Kidney epithelial cell (primary cell): Measurements from ENCODE around the gene ETV5. TPM values are rescaled to one million over a fixed set of nuclear protein-coding genes. Genes with fewer than 3 reads are reported as not detected.

Experiments used
- DNase-seq: peaks from one replicate; pipeline ENCODE4 v3.0.0-alpha.2; 2010; ENCODE audit warnings: low read depth
- H3K27me3 ChIP-seq: 2 replicates; pipeline ENCODE4 v1.6.0; 2011; ENCODE audit warnings: low read length; ENCODE audit not compliant: control insufficient read depth, insufficient read depth
- H3K36me3 ChIP-seq: 2 replicates; pipeline ENCODE4 v1.5.1; 2011; ENCODE audit warnings: low read length; ENCODE audit not compliant: control insufficient read depth, insufficient read depth
- H3K4me3 ChIP-seq: 2 replicates; pipeline ENCODE4 v1.5.1; 2011; ENCODE audit warnings: low read depth, mild to moderate bottlenecking, control low read depth, low read length
- CTCF ChIP-seq: IDR thresholded peaks from 2 replicates; pipeline ENCODE4 v1.5.1; 2011; ENCODE audit warnings: mild to moderate bottlenecking, moderate library complexity, low read length, control low read depth, inconsistent platforms; ENCODE audit not compliant: insufficient read depth, poor library complexity, severe bottlenecking
- total RNA-seq: library from RNA; depleted of rRNA; stranded (reverse); fragments of >200 nt; gene quantifications from 2 replicates; pipeline ENCODE4 v1.2.3, GENCODE V29; 2015

ETV5 gene
- total RNA-seq, 1 donor from 2014 or later = 33.1 TPM

DNA sequence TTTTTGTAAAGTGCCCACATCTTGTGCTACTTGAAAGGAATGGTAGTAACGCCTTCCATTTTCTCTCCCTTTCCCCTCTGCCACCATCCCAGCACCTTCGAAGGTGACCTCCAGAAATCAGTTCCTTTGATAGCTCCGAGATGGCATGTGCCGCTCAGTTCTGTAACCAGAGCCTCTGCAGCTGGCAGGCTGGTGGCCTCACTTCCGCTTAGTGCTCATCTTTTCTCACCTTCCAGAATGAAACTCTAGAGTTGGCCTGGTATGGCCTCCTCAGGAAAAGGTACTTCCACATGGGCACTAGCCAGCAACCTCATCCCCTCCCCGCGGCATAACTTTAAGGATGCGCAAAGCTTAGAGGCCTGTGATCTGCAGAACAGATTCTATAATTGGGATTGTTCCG is 38.8 kb downstream of the ETV5 start:
- Histone ChIP-seq H3K27me3 (no peaks in the 10 kb centered on the region), H3K36me3 (no peaks in the 10 kb centered on the region), H3K4me3 (no peak overlapping the region)
- no peak for TF ChIP-seq CTCF
- DNase-seq = no peak

DNA sequence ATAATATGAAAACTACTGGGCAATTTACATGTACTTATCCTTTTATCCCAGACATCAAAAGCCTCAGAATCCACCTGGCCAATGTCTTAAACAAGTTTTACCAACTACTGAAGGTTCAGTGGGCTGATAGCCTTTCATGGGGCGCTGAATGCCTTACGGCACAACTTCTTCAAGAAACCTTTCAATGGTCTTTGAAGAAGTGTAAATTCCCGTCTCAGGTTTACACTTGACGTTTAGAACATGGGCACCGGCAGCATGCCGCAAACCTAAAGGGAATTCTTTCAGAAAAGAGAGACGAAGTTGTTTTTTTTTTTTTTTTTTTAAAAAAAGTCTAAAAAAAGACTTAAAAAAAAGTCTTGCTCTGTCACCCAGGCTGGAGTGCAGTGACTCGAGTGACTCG is 39.7 kb downstream of the ETV5 start:
- TF ChIP-seq CTCF = no peak
- no peak overlapping the region for H3K4me3 ChIP-seq
- no peaks in the 10 kb centered on the region for H3K27me3 ChIP-seq
- no peaks in the 10 kb centered on the region for H3K36me3 ChIP-seq
- DNase-seq = no peak

DNA sequence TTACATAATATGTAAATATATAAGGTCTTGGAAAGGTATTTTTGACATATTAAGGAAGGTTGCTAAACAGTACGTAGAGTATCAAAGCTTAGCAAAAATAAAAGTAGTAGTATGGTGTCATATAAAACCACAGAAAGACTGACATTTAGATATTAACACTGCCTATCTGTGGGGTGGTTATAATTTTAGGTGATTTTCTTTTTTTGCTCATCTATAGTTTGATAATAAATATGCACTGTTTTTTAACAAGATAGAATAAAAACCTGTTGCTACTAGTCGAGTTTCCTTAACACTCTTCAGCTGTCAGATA is 40.7 kb downstream of the ETV5 start:
- DNase-seq = no peak
- TF ChIP-seq CTCF = no peak
- H3K36me3 ChIP-seq = no peaks in the 10 kb centered on the region
- no peaks in the 10 kb centered on the region for H3K27me3 ChIP-seq
- no peak overlapping the region for H3K4me3 ChIP-seq

DNA sequence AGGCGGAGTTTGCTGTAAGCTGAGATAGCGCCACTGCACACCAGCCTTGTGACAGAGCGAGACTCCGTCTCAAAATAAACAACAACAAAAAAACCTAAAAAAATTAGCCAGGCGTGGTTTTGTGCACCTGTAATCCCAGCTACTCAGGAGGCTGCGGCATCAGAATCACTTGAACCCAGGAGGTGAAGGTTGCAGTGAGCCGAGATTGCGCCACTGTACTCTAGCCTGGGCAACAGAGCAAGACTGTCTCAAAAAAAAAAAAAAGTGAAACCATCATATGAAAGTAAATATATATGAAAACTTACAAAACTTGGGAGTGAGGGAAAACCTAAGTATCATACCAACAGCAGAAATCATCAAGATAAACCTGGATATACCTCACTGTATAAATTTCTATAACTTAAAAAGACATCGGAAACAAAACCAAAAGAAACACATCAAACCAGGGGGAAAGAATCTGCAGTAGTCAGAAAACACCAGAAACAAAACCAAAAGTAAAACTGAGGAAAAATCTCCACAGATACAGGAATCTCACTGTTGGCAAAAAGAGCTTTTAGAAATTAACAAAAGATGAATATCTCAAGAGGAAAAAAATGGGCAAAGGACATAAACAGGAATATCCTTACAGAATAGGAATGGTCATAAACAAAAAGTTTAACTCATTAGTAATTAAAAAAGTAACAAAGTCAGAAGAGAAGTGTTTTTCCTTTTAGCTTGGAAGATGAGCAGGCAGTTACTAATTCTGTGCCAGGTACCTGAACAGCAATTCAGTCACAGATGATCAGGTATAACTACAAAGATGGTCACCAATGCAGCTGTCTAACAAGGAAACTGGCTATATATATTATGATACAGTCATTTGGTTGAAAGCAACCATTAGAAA is 41.3 kb downstream of the ETV5 start:
- Histone ChIP-seq H3K27me3 (no peaks in the 10 kb centered on the region), H3K36me3 (no peaks in the 10 kb centered on the region), H3K4me3 (no peak overlapping the region)
- TF ChIP-seq CTCF = no peak
- no peak for DNase-seq

DNA sequence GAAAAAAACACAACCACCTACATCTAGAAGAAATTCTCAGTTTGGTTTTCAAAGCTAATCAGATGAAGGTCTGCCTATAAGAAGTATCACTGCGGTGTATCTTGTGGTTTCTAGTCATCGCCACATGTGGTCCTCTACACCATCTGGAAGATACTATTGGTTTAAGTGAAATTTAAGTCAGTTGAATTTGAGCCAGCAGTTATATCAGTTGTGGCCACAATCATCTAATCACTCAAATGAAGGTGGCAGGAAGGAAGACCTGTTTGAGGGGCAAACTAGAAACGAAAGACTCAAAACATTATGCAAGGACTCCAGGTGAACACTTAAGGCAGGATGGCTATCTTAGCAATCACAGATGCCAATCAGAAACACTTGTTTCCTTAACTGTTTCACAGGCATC is 48.7 kb downstream of the ETV5 start:
- no peaks in the 10 kb centered on the region for H3K36me3 ChIP-seq
- TF ChIP-seq CTCF = no peak

GRCh38 chr3:186059192-186059591 is 49.7 kb downstream of the ETV5 start:
- no peaks in the 10 kb centered on the region for H3K36me3 ChIP-seq
- no peak for TF ChIP-seq CTCF
- H3K4me3 ChIP-seq = no peak overlapping the region
- H3K27me3 ChIP-seq = no peaks in the 10 kb centered on the region
- DNase-seq = no peak

More for the DNA sequence above, 48.7 kb downstream of the ETV5 start:
- H3K4me3 ChIP-seq = no peak overlapping the region
- H3K27me3 ChIP-seq = no peaks in the 10 kb centered on the region
- DNase-seq = no peak
